ENCODE data around the gene SNX33.
"Not testable (repeated sequence)": the region's sequence is repeated elsewhere in the genome, so short reads cannot be mapped to it uniquely, and the experiment has no call there.

Gene SNX33

DNA sequence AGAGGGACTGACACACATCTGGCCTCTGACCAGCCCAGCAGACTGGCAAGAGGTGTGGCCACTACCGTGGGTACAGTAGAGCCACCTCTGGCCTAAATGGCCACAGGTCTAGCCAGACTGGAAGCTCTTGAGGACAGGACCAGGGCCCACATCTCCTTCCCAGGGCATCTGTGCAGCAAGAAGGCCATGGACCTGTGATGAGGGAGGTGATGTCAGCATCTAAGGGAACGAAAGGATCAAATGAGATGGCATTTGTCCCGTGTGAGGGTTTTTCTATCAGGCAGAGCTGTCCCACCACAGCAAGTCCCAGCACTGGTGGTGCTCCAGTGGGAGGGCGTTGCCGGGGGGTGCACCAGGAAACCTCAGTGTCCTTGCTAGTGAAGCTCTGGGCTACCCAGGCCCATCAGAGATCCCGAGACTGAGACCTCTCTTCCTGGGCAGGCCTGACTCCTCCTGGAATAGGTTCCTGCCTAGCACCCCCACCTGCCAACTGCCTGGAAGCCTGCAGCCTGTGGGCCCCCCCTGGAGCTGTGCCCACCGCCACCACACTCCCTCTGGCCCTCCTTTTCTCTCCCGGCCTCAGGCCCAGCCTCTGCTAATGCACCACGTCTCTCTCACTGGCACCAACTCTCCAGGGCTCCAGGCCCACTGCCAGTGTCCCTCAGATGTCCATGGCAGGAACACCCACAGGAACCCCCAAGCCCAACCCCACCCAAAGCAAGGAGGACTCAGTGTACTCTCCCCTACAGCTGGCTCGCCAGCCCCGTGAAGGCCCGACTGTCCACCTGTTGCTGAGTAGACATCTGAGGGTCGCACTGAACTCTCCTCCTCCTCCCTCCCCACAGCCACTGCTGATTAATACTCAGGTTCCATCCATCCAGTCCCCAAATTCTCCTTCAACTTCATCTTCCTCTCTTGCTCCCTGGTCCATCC lies 53.6 kb downstream of the SNX33 start:
- DNase-seq = not testable (repeated sequence)

DNA sequence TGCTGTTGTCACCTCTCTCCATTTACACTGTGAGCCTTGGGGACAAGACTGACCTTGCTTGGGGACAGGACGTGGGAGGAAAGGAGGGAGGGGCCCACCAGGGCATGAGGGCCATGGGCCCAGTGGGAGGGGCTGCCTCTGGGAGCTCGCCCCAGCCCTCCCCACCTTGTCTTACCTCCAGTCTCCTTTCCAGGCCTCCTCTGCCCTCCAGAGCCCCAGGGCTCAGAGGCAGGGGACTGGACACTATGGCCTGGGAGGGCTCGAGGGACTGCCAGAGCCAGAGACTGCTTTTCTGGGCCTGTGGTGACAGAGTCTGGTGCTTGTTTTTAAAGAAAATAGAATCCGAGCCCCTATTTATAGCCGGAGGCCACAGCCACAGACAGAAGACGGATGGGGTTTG lies 54.7 kb downstream of the SNX33 start:
- DNase-seq = no peak

DNA sequence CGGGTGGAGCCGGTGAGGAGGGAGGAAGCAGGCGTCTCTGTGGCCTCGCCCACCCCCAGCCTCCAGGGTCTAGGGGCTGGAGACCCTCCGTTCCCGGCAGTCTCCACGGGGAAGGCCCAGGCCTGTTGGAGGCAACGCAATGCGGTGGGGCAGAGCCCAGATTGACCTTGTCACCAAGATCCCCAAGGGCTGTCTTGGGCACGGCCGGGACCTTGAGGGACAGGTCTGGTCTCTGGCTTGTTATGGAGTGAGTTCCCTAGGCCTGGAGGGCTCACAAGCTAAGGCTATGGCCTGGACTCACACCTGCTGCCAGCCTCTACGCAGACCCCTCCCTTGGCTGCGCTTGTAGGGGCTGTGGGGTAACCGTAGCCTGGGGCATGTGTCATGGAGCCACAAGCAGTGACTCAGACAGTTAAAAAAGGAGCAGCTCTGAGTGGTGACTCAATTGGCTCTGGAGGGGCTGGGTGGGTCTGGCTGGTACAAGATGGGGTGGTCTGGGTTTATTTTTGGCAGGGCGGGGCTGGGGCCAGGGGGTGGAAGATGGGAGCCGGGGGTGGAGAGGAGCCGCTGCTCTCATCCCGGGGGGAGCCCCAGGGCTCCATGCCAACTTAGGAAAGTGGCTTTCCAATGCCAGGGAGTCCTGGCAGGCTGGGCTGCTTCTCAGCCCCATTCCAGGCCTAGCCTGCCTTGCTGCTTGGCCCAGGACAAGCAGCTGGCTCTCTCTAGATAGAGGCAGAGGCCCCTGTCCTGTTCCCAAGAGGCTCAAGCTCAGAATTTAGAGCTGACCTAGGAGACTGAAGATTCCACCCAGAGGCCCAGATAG lies 55.9 kb downstream of the SNX33 start:
- DNase-seq = not testable (repeated sequence)

DNA sequence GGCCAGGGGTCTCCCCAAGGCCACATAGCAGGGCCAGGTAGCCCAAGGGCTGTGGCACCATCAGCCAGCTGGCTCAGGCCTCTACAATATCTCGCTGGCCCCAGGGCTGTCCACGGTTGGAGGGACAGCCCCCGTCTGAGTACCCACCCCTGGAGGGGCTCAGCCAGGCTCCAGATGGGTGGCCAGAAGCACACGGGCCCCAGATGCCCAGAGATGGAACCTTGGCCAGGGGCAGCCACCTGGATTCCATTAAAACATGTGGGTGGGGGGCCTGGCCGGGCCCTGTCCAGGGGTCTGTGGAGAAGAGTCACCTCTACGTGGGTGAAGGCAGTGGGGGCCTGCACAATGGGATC lies 56.5 kb downstream of the SNX33 start:
- no peak for DNase-seq

DNA sequence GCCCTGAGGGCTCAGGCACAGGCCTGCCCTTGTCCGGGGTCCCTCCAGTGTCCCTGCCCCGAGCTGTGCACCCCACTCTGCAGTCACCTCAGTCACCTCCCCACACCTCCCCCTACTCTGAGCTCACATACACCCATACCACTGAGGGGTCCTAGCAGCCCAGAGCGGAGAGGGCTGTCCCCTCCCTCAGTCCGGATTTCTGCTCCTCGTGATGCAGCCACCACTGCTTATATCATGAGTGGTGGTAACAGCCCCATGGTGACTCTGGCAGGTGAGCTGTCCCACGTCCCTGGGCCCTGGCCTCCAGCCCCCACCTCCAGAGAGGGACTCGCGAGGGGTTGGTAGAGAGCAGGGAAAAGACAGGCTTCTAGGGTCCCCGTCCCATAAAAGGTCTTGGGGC lies 56.9 kb downstream of the SNX33 start:
- no peak for DNase-seq

DNA sequence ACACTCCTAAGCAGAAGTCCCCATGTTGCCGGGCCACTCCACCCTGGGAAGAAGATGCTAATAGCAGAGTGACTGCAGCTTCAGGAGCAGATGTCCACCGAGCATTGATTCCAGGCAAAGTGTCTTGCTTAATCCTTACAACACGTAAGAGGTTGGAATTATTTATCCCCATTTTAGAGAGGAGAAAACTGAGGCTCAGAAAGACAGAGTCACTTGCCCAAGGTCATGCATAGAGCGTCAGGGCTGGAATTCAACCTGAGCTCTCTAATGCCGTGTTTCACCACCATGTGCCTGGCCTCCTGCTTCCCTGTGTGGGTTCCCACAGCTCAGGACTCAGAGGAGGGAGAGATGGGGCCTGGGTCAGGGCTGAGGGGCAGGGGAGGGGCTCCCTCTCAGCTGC lies 57.7 kb downstream of the SNX33 start:
- DNase-seq = not testable (repeated sequence)

DNA sequence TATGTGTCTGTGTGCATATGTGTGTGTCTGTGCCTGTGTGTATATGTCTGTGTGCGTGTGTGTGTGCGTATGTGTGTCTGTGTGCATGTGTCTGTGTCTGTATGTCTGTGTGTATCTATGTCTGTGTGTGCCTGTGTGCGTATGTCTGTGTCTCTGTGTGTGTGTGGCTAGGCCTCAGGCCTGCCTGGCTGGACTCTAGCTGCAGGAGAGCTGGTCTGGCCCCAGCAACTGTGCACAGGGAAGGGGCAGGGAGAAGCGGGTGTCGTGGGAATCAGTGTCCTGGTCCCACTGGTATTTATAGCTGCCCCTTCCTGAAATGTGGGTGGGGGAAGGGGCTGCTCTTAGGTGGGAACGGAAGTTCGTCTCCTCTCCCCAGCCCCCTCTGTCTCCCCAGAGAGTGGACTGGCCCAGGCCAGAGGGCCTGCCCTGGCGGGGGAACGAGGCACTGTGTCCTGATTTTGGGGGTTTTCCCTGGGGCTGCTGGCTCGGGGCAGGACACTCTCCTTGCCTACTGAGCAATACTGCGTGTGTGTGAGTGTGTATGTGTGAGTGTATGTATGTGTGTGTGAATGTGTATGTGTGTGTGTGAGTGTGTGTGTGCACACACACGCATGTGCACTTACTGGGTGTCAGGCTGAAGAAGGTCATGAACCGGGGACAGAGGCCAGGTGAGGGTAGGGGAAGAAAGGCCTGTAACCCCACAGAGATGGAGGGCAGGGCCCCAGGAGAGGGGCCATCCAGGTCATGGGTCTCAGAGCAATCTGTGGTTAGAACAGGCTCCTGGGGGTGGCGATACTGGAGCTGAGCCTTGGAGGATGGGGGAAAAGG lies 58.4 kb downstream of the SNX33 start:
- no peak for DNase-seq

DNA sequence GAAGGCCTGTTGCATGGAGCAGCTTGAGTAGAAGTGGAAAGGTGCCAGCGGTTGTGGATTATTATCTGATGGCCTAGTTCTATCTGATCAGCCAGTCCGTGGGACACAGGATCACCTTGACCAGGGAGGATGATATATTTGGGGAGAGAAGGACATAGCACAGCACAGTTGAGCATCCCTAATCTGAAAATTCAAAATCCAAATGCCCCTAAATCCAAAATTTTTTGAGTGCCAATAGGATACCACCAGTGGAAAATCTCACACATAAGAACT lies 58.9 kb downstream of the SNX33 start:
- DNase-seq = no peak

DNA sequence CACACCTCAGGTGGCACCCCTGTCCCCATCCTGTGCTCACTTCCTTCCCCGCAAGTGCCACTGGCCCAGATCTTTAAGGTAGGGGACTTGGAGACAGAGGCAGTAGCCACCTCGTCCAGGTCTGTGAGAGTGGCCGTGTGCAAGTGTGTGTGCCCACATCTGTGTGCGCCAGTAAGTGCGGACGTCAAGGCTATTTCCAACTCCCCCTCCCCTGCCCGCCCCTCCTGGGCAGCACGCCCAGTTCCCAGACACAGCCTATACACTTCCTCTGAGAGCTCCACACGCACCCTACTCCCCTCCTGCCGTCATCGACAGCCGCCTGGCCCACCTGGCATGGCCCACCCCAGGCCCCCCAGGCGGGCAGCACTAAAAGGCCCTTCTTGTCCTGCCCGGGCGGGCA lies 61.7 kb downstream of the SNX33 start:
- DNase-seq = peak; percentile 47

DNA sequence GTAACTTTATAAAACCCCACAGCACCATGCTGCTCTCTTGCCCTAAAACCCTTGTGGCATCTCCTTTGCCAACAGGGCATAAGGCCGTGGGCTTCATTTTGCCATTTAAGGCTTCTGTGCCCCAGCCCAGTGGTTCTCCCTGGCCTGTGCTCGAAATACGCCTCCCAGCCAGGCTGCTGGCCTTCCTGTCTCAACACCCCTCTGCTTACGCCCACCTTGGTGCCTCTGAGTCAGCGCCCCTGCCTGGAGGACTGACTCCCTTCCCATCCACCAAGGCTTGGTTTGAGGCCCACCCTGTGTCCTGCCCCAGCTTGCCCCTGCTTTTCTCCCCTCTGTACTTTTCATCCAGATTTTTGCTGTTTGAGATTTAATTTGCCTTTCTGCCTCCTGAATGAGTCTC lies 63.2 kb downstream of the SNX33 start:
- not testable (repeated sequence) for DNase-seq

DNA sequence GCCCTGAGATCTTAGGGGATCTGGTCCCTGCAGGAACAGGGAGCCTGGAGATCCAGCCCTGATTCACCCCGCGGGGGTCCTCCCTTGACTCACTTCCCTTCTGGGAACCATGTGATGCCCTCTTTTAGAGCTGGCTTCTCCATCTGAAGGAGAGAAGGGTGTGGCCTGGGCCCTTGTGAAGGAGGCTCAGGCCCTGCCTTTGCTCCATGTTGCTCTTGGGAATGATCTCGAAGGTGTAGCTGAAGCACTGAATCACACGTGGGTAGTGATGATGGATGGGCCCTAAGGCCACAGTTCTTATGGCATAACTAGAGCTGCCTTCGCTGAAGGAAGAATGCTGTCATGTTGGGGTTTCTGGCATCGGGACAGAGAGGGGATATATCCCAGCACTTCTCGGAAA lies 63.8 kb downstream of the SNX33 start:
- DNase-seq = not testable (repeated sequence)
